Amniotic epithelial cell (primary cell): ENCODE data around the gene SEMA4A.
"Not testable (repeated sequence)": the region's sequence is repeated elsewhere in the genome, so short reads cannot be mapped to it uniquely, and the experiment has no call there.

Source experiments
- DNase-seq: peaks from one replicate; pipeline ENCODE4 v3.0.0-alpha.2; 2010; ENCODE audit warnings: low read depth

The SEMA4A gene

DNA sequence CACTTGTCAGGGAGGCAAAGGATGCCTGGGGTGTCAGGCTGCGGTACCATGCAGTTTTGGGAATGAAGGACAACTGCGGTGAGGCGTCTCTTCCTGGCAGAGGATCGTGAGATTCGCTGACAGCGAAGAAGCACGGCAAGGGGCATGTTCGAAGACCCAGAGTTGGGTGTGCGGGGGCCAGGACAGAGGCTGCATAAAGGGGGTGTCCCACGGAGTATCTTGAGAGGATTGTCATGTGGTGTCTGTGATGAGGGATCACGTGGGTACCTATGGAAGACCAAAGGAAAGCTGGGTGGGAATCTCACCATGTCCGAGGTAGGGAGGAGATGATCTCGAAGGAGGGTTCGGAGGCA, 40.9 kb downstream of the SEMA4A start:
- DNase-seq: no peak

DNA sequence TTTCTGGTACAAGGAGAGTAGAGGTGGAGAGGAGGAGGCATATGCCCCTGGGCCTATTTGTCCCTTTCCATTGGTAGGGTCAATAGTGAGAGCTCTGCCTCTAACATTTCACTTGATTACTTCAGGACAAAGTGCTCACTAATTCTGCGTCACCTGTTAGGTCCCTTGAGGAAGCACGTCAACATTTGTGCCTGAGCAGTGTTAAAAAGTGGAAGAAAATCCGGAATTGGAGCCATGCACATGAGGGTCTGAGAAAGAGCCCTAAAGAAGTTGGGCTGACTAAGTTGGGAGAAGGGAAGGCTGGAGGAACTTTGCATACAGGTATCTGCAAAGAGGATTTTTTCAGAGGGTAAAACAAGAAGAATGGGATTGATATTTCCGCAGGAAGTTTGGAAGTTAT, 42.5 kb downstream of the SEMA4A start:
- no peak for DNase-seq

DNA sequence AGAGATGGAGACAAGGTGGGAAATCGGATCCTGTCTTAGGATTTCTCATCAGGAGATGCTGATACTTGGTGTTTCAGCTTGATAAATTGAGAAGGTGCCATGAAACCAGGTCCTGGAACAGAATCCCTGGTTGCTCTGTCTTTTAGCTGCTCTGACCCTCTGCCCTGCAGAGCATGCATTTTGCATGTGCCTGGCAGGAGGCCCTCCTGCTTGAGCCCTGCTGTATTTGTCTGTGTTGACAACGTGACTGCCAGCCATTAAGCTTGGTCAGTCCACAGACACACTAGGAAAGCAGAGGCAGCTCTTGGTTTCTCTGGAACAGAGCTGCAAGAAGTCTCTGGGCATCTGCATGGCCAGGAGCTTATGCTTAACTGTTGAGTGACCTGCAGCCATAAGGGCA, 43.1 kb downstream of the SEMA4A start:
- DNase-seq: no peak

DNA sequence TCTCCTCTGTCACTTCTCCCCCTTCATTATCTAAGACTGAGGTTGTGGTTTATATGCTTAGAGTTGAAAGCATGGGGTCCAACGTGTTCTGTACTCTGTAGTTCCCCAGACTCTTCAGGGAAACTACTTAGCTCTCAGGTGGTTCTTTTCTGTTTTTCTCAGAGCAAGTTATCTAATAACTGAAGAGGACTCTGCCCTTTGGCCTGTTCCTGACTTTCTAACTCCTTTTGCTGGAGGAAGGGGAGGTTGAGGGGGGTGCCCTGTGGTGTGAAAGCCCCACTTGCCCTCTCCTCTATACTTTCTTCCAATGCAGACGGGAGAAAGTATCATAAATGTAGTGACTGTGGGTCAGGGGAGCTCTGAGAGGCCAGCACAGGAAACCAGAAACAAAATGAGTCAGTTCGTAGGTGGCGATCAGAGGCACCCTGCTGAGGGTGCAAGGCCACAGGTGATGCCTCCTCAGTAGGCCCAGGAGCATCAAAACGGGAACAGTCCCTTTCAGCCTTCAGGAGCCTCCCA, 45.5 kb downstream of the SEMA4A start:
- DNase-seq: no peak

DNA sequence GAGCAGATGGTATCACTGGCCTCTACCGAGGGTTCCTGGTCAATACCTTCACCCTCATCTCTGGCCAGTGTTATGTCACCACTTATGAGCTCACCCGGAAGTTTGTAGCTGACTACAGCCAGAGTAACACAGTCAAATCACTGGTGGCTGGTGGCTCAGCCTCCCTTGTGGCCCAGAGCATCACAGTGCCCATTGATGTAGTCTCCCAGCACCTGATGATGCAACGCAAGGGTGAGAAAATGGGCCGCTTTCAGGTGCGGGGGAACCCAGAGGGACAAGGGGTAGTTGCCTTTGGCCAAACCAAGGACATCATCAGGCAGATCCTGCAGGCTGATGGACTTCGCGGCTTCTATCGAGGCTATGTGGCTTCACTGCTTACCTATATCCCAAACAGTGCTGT, 46.7 kb downstream of the SEMA4A start:
- DNase-seq: no peak

DNA sequence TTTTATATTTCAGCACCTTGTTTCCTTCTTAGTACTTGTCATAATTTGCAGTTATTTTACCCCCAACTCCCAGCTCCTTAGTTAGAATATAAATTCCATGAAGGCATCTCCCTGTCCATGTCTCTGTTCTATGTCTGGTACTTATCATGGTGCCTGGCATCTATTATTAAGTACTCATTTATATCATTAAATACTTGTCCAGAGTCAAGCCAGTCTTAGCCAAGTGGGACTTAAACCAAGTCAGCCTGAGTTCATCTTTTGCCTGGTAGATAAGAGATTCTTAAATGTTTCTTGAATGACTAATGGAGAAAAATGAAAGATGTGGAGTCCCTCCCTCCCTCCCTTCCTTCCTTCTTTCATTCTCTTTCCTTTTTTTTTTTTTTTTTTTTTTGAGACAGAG, 49.9 kb downstream of the SEMA4A start:
- DNase-seq: peak; percentile 94

DNA sequence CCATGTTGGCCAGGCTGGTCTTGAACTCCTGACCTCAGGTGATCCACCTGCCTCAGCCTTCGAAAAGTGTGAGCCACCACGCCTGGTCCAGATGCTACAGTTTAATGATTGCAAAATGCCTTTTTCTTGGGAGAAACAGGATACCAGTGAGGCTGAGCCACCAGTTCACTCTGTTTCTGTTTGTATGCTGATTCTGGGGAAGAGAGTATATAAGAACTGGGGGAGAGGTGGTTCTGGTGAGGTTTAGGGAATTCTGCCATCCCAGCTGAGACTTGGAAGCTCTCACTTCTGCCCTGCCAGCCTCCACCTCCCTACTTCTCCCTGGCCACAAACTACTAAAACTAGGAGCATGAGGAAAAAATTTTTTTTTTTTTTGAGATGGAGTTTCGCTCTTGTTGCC, 51.3 kb downstream of the SEMA4A start:
- peak; percentile 42 for DNase-seq

DNA sequence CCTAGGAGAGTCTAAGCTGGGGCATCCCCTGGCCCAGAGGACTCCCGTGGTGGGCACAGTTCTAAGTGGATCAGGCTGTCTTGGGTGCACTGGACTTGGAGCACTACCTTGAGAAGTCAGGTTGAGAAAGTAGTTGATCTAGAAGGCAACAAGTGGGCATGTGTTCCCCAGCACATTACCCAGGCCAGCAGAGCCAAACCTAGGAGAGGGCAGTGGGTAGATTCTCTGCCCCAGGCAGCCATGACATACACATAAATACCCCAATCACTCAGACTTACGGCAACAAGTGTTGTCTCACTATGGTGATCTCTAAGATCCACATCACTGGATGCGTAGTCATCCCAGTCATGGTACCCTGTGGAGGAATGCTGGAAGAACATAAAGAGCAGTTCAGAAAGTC, 57.9 kb downstream of the SEMA4A start:
- no peak for DNase-seq

DNA sequence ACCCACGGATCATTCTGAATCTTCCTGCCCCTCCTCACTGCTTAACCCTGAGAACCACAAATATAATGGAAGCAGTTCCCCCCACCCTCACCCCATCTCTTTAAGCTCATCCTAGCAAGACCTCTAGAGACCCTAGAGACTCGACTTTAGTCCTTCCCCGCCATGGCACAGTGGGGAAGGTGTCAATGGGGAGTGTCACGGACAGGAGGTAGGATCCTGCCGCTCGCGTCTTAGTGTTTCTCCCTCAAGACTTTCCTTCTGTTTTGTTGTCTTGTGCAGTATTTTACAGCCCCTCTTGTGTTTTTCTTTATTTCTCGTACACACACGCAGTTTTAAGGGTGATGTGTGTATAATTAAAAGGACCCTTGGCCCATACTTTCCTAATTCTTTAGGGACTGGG, 58.7 kb downstream of the SEMA4A start:
- DNase-seq: no peak

DNA sequence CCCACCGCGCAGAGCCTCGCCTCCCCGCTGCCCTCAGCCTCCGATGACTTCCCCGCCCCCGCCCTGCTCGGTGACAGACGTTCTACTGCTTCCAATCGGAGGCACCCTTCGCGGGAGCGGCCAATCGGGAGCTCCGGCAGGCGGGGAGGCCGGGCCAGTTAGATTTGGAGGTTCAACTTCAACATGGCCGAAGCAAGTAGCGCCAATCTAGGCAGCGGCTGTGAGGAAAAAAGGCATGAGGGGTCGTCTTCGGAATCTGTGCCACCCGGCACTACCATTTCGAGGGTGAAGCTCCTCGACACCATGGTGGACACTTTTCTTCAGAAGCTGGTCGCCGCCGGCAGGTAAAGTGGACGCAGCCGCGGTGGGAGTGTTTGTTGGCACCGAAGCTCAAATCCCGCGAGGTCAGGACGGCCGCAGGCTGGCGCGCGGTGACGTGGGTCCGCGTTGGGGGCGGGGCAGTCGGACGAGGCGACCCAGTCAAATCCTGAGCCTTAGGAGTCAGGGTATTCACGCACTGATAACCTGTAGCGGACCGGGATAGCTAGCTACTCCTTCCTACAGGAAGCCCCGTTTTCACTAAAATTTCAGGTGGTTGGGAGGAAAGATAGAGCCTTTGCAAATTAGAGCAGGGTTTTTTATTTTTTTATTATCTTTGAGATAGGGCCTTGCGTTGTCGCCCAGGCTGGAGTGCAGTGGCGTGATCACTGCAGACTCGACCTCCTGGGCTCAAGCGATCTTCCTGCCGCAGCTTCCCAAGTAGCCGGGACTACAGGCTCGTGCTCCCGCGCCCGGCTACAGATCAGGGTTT, 59.7 kb downstream of the SEMA4A start, which contains the start of gene PMF1:
TSS of gene PMF1 (plus strand) at position 175 of the 811 bp plus-strand sequence. CDS start at position 184, 9 bp downstream.
- DNase-seq: peak; percentile 94

DNA sequence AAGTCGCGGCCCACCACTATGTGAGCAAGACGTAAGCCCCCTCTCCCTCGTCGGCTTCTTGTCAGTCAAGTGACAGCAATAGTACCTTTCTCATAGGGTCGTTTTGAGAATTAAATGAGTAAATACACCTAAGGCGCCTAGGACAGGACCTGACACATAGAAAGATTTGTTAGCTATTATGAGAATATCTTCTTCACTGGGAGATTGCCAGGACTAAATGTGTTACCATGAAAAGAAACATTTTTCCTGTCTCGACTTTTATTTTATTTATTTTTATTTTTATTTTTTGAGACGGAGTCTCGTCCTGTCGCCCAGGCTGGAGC, 60.2 kb downstream of the SEMA4A start:
- no peak for DNase-seq

DNA sequence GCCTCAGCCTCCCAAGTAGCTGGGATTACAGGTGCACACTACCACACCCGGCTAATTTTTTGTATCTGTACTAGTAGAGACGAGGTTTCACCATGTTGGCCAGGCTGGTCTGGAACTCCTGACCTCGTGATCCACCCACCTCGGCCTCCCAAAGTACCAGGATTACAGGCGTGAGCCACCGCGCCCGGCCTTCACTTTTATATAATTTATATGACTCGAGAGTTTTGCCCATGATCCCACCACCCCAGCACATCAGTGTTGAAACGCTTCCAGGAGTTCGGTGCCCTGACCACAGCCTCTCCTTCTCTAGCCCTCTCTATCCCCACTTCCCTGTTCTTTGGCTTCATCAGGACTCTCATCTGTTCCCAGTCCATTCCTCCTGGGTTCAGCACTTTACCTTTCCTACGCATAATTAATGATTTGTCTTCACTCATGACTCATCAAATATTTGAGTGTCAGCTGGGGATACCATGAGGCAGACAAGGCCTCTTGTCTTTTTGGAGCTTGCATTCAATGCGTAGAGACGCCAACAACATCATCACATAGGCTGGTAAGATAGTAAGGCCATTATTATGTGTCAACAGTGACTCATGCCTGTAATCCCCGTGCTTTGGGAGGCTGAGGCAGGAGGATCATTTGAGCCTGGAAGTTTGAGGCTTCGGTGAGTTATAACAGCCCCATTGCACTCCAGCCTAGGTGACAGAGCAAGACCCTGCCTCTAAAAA, 60.8 kb downstream of the SEMA4A start:
- DNase-seq: peak; percentile 86

DNA sequence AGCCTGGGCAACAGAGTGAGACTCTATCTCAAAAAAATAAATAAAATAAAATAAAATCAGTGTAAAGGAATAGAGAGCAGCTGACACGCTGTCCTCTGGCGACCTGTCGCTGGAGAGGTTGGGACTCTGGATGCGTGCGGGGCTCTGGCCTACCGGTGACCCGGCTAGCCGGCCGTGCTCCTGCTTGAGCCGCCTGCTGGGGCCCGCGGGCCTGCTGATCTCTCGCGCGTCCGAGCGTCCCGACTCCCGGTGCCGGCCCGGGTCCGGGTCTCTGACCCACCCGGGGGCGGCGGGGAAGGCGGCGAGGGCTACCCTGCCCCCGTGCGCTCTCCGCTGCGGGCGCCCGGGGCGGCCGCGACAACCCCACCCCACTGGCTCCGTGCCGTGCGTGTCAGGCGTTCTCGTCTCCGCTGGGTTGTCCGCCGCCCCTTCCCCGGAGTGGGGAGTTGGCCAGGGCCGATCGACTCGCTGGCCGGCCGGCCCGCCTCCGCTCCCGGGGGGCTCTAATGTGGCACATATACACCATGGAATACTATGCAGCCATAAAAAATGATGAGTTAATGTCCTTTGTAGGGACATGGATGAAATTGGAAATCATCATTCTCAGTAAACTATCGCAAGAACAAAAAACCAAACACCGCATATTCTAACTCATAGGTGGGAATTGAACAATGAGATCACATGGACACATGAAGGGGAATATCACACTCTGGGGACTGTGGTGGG, 63.1 kb downstream of the SEMA4A start:
- not testable (repeated sequence) for DNase-seq

DNA sequence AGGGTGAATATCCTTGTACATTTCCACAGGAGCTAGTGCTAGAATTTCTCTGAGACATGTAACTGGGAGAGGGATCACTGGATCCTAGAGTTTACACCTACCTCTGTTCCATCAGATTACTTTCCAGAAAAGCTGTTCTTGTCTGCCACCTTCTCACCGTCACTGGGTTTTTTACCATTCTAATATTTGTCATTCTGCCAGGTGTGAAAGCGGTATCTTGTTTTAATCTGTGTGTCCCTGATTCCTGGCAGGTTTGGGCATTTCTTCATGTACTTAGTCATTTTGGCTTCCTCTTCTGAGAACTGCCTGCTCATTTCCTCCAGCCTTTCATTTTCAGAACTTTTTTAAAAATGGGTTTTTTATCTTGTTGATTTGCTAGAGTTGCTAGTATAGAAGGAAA, 64.5 kb downstream of the SEMA4A start:
- no peak for DNase-seq

DNA sequence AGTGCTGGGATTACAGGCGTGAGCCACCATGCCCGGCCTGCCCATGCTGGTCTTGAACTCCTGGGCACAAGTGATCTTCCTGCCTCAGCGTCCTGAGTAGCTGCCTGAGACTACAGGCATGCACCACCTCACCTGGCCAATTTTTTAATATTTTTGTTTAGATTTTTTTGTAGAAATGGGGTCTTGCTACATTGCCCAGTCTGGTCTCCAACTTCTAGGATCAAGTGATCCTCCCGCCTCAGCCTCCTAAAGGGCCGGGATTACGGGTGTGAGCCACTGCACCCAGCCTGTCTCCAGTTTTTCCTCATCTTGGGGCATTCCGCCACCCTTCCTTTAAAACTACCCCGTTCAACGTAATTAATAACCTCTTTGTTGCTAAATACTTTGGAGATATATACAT, 66.8 kb downstream of the SEMA4A start:
- no peak for DNase-seq

DNA sequence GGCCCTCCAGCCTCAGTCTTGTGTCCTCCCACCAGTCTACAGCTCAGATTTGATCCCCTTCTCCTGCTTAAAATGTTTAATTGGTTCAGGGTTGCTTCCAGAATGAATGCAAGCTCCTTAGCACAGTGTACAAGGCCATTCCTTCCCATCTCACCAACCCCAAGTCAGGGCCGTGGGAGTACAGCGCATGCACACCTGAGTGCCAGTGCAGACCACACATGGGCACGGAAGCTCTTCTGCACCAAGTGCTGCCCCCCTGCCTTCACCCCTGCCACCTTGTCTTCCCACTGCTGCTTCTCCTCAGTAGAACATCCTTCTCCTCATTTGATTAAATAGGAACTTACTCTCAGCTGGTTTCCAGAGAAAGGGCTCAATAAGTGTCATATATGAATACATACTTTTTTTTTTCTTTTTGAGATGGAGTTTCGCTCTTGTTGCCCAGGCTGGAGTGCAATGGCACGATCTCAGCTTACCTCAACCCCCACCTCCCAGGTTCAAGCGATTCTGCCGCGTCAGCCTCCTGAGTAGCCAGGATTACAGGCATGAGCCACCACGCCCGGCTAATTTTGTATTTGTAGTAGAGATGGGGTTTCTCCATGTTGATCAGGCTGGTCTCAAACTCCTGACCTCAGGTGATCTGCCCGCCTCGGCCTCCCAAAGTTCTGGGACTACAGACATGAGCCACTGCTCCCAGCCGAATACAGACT, 68.8 kb downstream of the SEMA4A start:
- DNase-seq: no peak

DNA sequence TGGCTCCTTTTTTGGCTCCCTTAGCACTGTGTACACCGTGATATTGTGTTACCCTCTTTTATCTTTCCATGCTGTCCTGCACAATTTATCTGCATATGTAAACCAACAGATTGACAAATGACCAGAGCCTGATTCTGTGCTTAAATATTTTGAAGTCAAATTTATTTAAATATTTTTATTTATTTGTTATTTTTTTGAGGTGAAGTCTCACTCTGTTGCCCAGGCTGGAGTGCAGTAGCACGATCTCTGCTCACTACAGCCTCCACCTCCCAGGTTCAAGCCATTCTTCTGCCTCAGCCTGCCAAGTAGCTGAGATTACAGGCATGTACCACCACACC, 72.3 kb downstream of the SEMA4A start:
- DNase-seq: no peak

DNA sequence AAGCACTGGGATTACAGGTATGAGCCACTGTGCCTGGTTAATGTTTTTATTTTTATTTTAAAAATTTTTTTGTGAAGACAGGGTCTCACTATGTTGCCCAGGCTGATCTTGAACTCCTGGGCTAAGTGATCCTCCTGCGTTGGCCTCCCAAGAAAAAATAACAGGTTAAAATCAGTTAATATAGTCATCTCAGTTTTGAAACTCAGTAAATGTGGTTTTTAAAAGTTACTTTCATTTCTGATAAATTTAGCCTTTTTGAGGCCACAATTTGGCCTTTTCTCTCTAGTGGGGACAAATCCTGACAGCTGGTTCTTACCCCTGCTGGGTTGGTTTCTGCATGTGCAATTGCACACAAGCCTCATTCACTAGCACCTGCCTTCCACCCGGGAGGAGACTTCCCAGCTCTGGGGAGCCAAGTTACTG, 72.7 kb downstream of the SEMA4A start:
- DNase-seq: no peak

DNA sequence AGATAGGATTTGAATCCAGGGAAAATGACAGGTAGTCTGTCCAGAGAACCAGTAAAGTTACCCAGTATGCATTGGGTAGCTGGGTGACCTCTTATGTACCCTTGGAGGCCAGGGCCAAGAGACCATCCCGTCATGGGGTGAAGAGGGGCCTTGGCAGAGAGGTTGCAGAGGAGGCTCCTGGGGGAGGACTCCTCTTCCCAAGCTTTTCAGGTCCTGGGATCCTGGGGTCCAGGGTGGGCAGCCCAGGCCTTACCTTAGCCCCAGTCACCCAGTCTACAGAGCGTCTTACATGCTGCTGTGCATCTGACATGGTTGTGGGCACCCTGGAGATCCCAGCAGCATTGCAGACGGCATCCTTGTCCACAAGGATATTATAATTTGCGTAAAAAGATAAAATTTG, 73.4 kb downstream of the SEMA4A start:
- no peak for DNase-seq
